Activated CD8-positive, alpha-beta memory T cell treated with anti-CD3 and anti-CD28 coated beads, Interleukin-2, amount 50 U/mL, for 4 hours (primary cell): ENCODE measurements around the gene CRK.

Source experiments
- DNase-seq: peaks from one replicate; pipeline ENCODE4 v3.0.0-alpha.2; 2020

Gene CRK

GRCh38 chr17:1485423-1486376, 29.7 kb upstream of the CRK start:
- DNase-seq, result peak; percentile 71

GRCh38 chr17:1484676-1485422, 28.8 kb upstream of the CRK start:
- peak; percentile 53 for DNase-seq

GRCh38 chr17:1484060-1484535, 28.1 kb upstream of the CRK start:
- DNase-seq, result no peak

- DNase-seq, result no peak
These were observed 26.6 kb upstream of the CRK start for GRCh38 chr17:1482680-1483079.

GRCh38 chr17:1481736-1482135, 25.7 kb upstream of the CRK start:
- DNase-seq, result no peak

- no peak for DNase-seq
These were observed 24.9 kb upstream of the CRK start for GRCh38 chr17:1480747-1481465.

GRCh38 chr17:1478418-1478817, 22.4 kb upstream of the CRK start:
- DNase-seq, result no peak

- no peak for DNase-seq
These were observed 19.4 kb upstream of the CRK start for GRCh38 chr17:1475321-1475854.

- DNase-seq, result no peak
These were observed 18.6 kb upstream of the CRK start for GRCh38 chr17:1474402-1475189.

- DNase-seq, result peak; percentile 52
These were observed 17.8 kb upstream of the CRK start for GRCh38 chr17:1473841-1474240.

- DNase-seq, result no peak
These were observed 17.1 kb upstream of the CRK start for GRCh38 chr17:1473170-1473569.

GRCh38 chr17:1471911-1472821, 16.1 kb upstream of the CRK start:
- DNase-seq, result no peak

GRCh38 chr17:1471490-1471889, 15.5 kb upstream of the CRK start:
- DNase-seq, result no peak

- no peak for DNase-seq
These were observed 14.9 kb upstream of the CRK start for GRCh38 chr17:1470755-1471462.

GRCh38 chr17:1470071-1470754, 14.2 kb upstream of the CRK start:
- no peak for DNase-seq

GRCh38 chr17:1469231-1469852, 13.3 kb upstream of the CRK start:
- no peak for DNase-seq

GRCh38 chr17:1467898-1468492, 12.0 kb upstream of the CRK start:
- no peak for DNase-seq

- DNase-seq, result no peak
These were observed 11.2 kb upstream of the CRK start for GRCh38 chr17:1467258-1467657.

GRCh38 chr17:1464186-1464585, 8.2 kb upstream of the CRK start:
- DNase-seq, result no peak
